B cell (primary cell): ENCODE data around the gene JKAMP. TPM values are rescaled to one million over a fixed set of nuclear protein-coding genes. Genes with fewer than 3 reads are reported as not detected.

Experiments
- ATAC-seq: fragments of 200-7000 bp; cut with Tn5 transposase; one replicate; pipeline ENCODE4 v1.10.0; 2021; ENCODE audit warnings: low read depth, mild to moderate bottlenecking, moderate number of reproducible peaks, moderate library complexity
- CTCF ChIA-PET: fragments of 350-600 bp; sonication (Branson Sonifier 250); formaldehyde crosslinking; loops from one replicate; lab custom pipeline; 2021; ENCODE audit warnings: antibody characterized with exemption, inconsistent platforms; lab: Charles Lee
- POLR2A ChIA-PET: fragments of 350-600 bp; sonication (Branson Sonifier 250); formaldehyde crosslinking; loops from one replicate; lab custom pipeline; 2021; ENCODE audit warnings: antibody characterized with exemption; lab: Charles Lee
- DNase-seq: peaks from one replicate; pipeline ENCODE4 v3.0.0; 2013
- H2AFZ ChIP-seq: 2 replicates; pipeline ENCODE4 v1.6.1; 2012; ENCODE audit warnings: mild to moderate bottlenecking, low read depth, low read length; ENCODE audit not compliant: insufficient read depth, poor library complexity, severe bottlenecking
- H3K27ac ChIP-seq, 2 donors: 1 replicate in 1 of 2; 2 replicates in 1 of 2; pipeline ENCODE4 v1.5.1; 2012 to 2013; ENCODE audit warnings: low read length in 2 of 2, mild to moderate bottlenecking in 2 of 2, moderate library complexity in 1 of 2
- H3K27me3 ChIP-seq, 4 experiments: fragments of 200-600 bp in 1 of 4; sonication (generic) in 1 of 4; replicated peaks in 1 of 4; 1 replicate in 2 of 4; 2 replicates in 2 of 4; pipeline versions ENCODE4 v1.6.1 to v1.7.0; 2013 to 2016; ENCODE audit warnings: low read length in 3 of 4, mild to moderate bottlenecking in 2 of 4, mixed read lengths in 1 of 4, moderate library complexity in 1 of 4; ENCODE audit not compliant: insufficient read depth in 4 of 4, control insufficient read depth in 3 of 4; ENCODE audit errors: control extremely low read depth in 1 of 4
- H3K36me3 ChIP-seq, 2 experiments: replicated peaks in 1 of 2; 1 replicate in 1 of 2; 2 replicates in 1 of 2; pipeline versions ENCODE4 v1.6.1 to v1.7.1; 2013; ENCODE audit warnings: low read length in 1 of 2; ENCODE audit not compliant: insufficient read depth in 2 of 2, control insufficient read depth in 1 of 2; ENCODE audit errors: control extremely low read depth in 1 of 2, extremely low read depth in 1 of 2
- H3K4me1 ChIP-seq, 2 donors: fragments of 200-600 bp in 1 of 2; sonication (generic) in 1 of 2; 1 replicate in 1 of 2; 2 replicates in 1 of 2; pipeline versions ENCODE4 v1.5.1 to v1.6.1; 2013 to 2017; ENCODE audit warnings: low read length in 2 of 2; ENCODE audit not compliant: control insufficient read depth in 2 of 2, insufficient read depth in 2 of 2
- H3K4me2 ChIP-seq: replicated peaks from 2 replicates; pipeline ENCODE3; 2012; ENCODE audit warnings: mild to moderate bottlenecking, low read depth, low read length; ENCODE audit not compliant: poor library complexity, severe bottlenecking
- H3K4me3 ChIP-seq, 5 experiments: fragments of 200-600 bp in 1 of 5; sonication (generic) in 1 of 5; 1 replicate in 3 of 5; 2 replicates in 2 of 5; pipeline versions ENCODE4 v1.5.1 to v1.7.0; 2011 to 2016; ENCODE audit warnings: low read length in 4 of 5, mild to moderate bottlenecking in 4 of 5, low read depth in 2 of 5, control low read depth in 1 of 5, moderate library complexity in 1 of 5; ENCODE audit not compliant: insufficient read depth in 1 of 5; ENCODE audit errors: control extremely low read depth in 1 of 5, extremely low read depth in 1 of 5
- H3K79me2 ChIP-seq: fragments of 200-600 bp; sonication (generic); one replicate; pipeline ENCODE4 v1.6.0; 2016; ENCODE audit warnings: low read length; ENCODE audit not compliant: control insufficient read depth, insufficient read depth
- H3K9ac ChIP-seq: fragments of 200-600 bp; sonication (generic); 2 replicates; pipeline ENCODE4 v1.6.1; 2017; ENCODE audit warnings: mild to moderate bottlenecking, low read length, moderate library complexity
- H3K9me3 ChIP-seq, 3 donors: one replicate each; pipeline versions ENCODE4 v1.6.1 to v1.7.1; 2013; ENCODE audit warnings: low read length in 2 of 3; ENCODE audit not compliant: control insufficient read depth in 2 of 3, insufficient read depth in 1 of 3; ENCODE audit errors: control extremely low read depth in 1 of 3
- H4K20me1 ChIP-seq: 2 replicates; pipeline ENCODE4 v1.6.0; 2012; ENCODE audit warnings: mild to moderate bottlenecking, low read length; ENCODE audit not compliant: insufficient read depth, control insufficient read depth, poor library complexity, severe bottlenecking
- H3K27ac Mint-ChIP-seq: one replicate; pipeline ENCODE4 v1.8.0; 2021; ENCODE audit warnings: mixed read lengths
- H3K27me3 Mint-ChIP-seq: one replicate; pipeline ENCODE4 v1.8.0; 2021; ENCODE audit warnings: mixed read lengths
- H3K4me1 Mint-ChIP-seq: one replicate; pipeline ENCODE4 v1.8.0; 2021; ENCODE audit warnings: mixed read lengths
- H3K4me3 Mint-ChIP-seq: one replicate; pipeline ENCODE4 v1.8.0; 2021; ENCODE audit warnings: mixed read lengths
- H3K9me3 Mint-ChIP-seq: one replicate; pipeline ENCODE4 v1.8.0; 2022; ENCODE audit warnings: mixed read lengths; ENCODE audit not compliant: insufficient read depth
- EZH2 ChIP-seq: IDR thresholded peaks from 2 replicates; pipeline ENCODE4 v1.6.1; 2012; ENCODE audit warnings: borderline replicate concordance, low read depth, mild to moderate bottlenecking, moderate library complexity, low read length; ENCODE audit not compliant: insufficient read depth, poor library complexity, severe bottlenecking
- whole genome bisulfite sequencing: methylation state at CpG from one replicate; pipeline ENCODE4 v1.1.5; 2013; ENCODE audit warnings: missing lambda C conversion rate; ENCODE audit not compliant: insufficient coverage; 5-methylcytosine and 5-hydroxymethylcytosine counted together
- intact Hi-C: fragments of 100-400 bp; cut with micrococcal nuclease; formaldehyde crosslinking; loops from one replicate; pipeline ENCODE4 v1.10.0; 2022
- polyA plus RNA-seq: library from polyadenylated mRNA; depleted of rRNA; stranded (reverse); fragments of >200 nt; gene quantifications from 2 replicates; pipeline ENCODE4 v1.2.3, GENCODE V29; 2012
- total RNA-seq, 2 donors: library from RNA; stranded (reverse); fragments of 120-200 nt in 1 of 2; gene quantifications; 1 replicate in 1 of 2; 2 replicates in 1 of 2; pipeline versions ENCODE4 v1.2.3 to v1.2.4, GENCODE V29; 2013 to 2022
- TF ChIP-seq, protein P1 (sequence below): fragments of 200-600 bp; IDR thresholded peaks from one replicate; pipeline ENCODE4 v1.8.0; 2022; ENCODE audit warnings: antibody characterized with exemption, mild to moderate bottlenecking

Gene JKAMP
- total and polyA plus RNA-seq, 2 donors (not counting 1 experiment from before 2014, with no cell fraction given), result 30.3 to 32.3 TPM

DNA sequence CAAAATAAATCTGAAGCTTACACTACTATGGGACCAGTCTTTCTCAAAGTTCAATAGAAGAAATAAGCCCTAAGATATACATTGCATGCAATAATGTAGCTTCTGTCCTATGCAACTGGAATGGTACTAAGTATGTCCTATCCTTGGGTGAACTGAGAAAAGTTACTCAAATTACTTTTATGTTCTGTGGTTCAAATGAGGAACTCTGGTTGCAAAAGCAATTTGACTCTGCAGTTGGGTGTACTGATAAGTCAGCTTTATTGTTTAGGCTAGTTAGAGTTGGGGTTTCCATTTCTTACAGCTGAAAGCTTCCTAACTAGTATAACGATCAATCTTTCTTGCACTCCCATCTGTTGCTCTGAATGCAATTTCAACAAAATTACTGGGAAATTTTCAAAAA lies 48.3 kb upstream of the JKAMP start:
- Mint-ChIP-seq H3K9me3 (no peaks in the 10 kb centered on the region), H3K27ac (no peak overlapping the region), H3K4me1 (peaks cover 2% of the 10 kb centered on the region), H3K4me3 (no peak overlapping the region), H3K27me3 (no peaks in the 10 kb centered on the region)
- no peak for DNase-seq
- ATAC-seq, result no peak
- no peaks in the 10 kb centered on the region for H3K36me3 ChIP-seq
- H3K9ac ChIP-seq, result no peak overlapping the region
- no peak overlapping the region for H3K4me2 ChIP-seq
- no peaks in the 10 kb centered on the region for H3K79me2 ChIP-seq
- no peaks in the 10 kb centered on the region for H3K4me1 ChIP-seq
- H3K27ac ChIP-seq, result no peak overlapping the region
- H2AFZ ChIP-seq, result no peak overlapping the region
- no peaks in the 10 kb centered on the region for H3K9me3 ChIP-seq
- no peaks in the 10 kb centered on the region for H3K27me3 ChIP-seq
- ChIA-PET POLR2A (no interaction called here), CTCF (interaction anchor here (1.0 to 2.5 kb wide), 2 partner anchors 8 to 307 kb away, joined by 3 to 8 read pairs; no protein-coding TSS in a partner anchor)
- TF ChIP-seq, protein P1, sequence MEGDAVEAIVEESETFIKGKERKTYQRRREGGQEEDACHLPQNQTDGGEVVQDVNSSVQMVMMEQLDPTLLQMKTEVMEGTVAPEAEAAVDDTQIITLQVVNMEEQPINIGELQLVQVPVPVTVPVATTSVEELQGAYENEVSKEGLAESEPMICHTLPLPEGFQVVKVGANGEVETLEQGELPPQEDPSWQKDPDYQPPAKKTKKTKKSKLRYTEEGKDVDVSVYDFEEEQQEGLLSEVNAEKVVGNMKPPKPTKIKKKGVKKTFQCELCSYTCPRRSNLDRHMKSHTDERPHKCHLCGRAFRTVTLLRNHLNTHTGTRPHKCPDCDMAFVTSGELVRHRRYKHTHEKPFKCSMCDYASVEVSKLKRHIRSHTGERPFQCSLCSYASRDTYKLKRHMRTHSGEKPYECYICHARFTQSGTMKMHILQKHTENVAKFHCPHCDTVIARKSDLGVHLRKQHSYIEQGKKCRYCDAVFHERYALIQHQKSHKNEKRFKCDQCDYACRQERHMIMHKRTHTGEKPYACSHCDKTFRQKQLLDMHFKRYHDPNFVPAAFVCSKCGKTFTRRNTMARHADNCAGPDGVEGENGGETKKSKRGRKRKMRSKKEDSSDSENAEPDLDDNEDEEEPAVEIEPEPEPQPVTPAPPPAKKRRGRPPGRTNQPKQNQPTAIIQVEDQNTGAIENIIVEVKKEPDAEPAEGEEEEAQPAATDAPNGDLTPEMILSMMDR, result no peak
- TF ChIP-seq EZH2, result no peak
- WGBS, result 50% methylated on average over 1 of the region's 1 CpG
- intact Hi-C loops, result no loop called here
- no peak overlapping the region for H3K4me3 ChIP-seq
- H4K20me1 ChIP-seq, result no peaks in the 10 kb centered on the region

DNA sequence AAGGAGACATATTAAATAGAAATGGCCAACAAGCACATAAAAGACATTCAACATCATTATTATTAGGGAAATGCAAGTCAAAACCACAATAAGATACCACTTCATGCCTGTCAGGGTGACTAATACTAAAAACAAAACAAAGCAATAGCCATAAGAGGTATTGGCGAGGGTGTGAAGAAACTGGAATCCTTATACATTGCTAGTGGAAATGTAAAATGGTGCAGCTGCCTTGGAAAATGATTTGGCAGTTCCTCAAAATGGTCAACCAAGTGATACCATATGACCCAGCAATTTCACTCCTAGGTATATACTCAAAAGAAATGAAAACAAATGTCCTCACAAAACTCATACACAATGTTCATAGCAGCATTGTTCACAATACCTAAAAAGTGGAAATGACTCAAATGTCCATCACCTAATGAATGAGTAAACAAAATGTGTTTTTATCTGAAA lies 46.1 kb upstream of the JKAMP start:
- Histone ChIP-seq H3K9me3 (no peaks in the 10 kb centered on the region), H3K27me3 (no peaks in the 10 kb centered on the region), H4K20me1 (no peaks in the 10 kb centered on the region), H3K4me3 (no peak overlapping the region), H3K4me2 (no peak overlapping the region), H3K9ac (no peak overlapping the region), H3K79me2 (no peaks in the 10 kb centered on the region), H3K4me1 (no peaks in the 10 kb centered on the region), H3K27ac (no peak overlapping the region), H3K36me3 (no peaks in the 10 kb centered on the region), H2AFZ (no peak overlapping the region)
- ATAC-seq (no peak), DNase-seq (no peak)
- H3K9me3 Mint-ChIP-seq, result no peaks in the 10 kb centered on the region
- no peak for TF ChIP-seq EZH2
- TF ChIP-seq, protein P1, result no peak
- H3K27ac Mint-ChIP-seq, result no peak overlapping the region
- WGBS, result no CpG with 5 or more reads among the region's 1 CpG
- ChIA-PET CTCF (interaction anchor here (1.6 kb wide), 1 partner anchor 311 kb away, joined by 7 read pairs; no protein-coding TSS in a partner anchor), POLR2A (no interaction called here)
- no peaks in the 10 kb centered on the region for H3K27me3 Mint-ChIP-seq
- peaks cover 2% of the 10 kb centered on the region for H3K4me1 Mint-ChIP-seq
- no peak overlapping the region for H3K4me3 Mint-ChIP-seq
- intact Hi-C loops, result no loop called here
